K562 (cell line): Measurements from ENCODE around the gene ESRRG. TPM values are rescaled to one million over a fixed set of nuclear protein-coding genes. Genes with fewer than 3 reads are reported as not detected.

Source experiments
- ATAC-seq: fragments of 200-7000 bp; cut with Tn5 transposase; 3 replicates; pipeline ENCODE4 v1.9.1; 2020; ENCODE audit warnings: moderate library complexity
- BruUV-seq: library from RNA; stranded (reverse); fragments of 400-500 nt; replicated peaks from 2 replicates; lab custom pipeline; 2021; lab: Mats Ljungman, UMichigan
- CTCF ChIA-PET: fragments of 300-600 bp; formaldehyde crosslinking; extraction: SDS; loops from one replicate; lab custom pipeline; 2021; ENCODE audit warnings: low intra/inter-chr PET ratio; lab: Yijun Ruan, JAX
- POLR2A ChIA-PET: fragments of 300-600, 350-650 bp; sonication (Branson Sonifier 250); formaldehyde crosslinking; extraction: SDS; loops from one replicate; lab custom pipeline; 2021; ENCODE audit warnings: antibody characterized with exemption, inconsistent platforms; lab: Yijun Ruan, JAX
- DNase-seq, 4 experiments: peaks; one replicate each; pipeline versions ENCODE4 v3.0.0 to v3.0.0-alpha.2; 2011 to 2018; ENCODE audit warnings: low spot score in 3 of 4, mixed read lengths in 3 of 4; ENCODE audit errors: extremely low read depth in 1 of 4
- FAIRE-seq: peaks from 2 replicates; lab custom pipeline; 2011; peaks lifted over from hg19 to GRCh38; lab: Jason Lieb, UNC
- H2AFZ ChIP-seq: 2 replicates; pipeline ENCODE4 v1.6.0; 2011; ENCODE audit warnings: low read depth, low read length, control low read depth, inconsistent platforms
- H3K27ac ChIP-seq: fragments of 200-600 bp; 3 replicates; pipeline ENCODE4 v1.8.0; 2011; ENCODE audit warnings: low read depth, mild to moderate bottlenecking, control low read depth, inconsistent platforms, low read length, moderate library complexity, mixed read lengths; ENCODE audit errors: extremely low read depth
- H3K27me3 ChIP-seq, 2 experiments: fragments of 300-600 bp in 1 of 2; 2 replicates in 1 of 2; 3 replicates in 1 of 2; pipeline versions ENCODE4 v1.6.0 to v1.8.0; 2011; ENCODE audit warnings: inconsistent platforms in 2 of 2, low read length in 2 of 2, mild to moderate bottlenecking in 1 of 2, mixed read lengths in 1 of 2, moderate library complexity in 1 of 2; ENCODE audit not compliant: control insufficient read depth in 2 of 2, insufficient read depth in 2 of 2
- H3K36me3 ChIP-seq: fragments of 300-600 bp; 3 replicates; pipeline ENCODE4 v1.8.0; 2011; ENCODE audit warnings: mild to moderate bottlenecking, low read length, inconsistent platforms; ENCODE audit not compliant: control insufficient read depth, insufficient read depth
- H3K4me1 ChIP-seq, 2 experiments: fragments of 200-600 bp in 1 of 2; replicated peaks in 1 of 2; 2 replicates in 1 of 2; 3 replicates in 1 of 2; pipeline versions ENCODE4 v1.5.1 to v1.8.0; 2011; ENCODE audit warnings: inconsistent platforms in 2 of 2, low read length in 2 of 2, mild to moderate bottlenecking in 1 of 2, mixed read lengths in 1 of 2, moderate library complexity in 1 of 2; ENCODE audit not compliant: control insufficient read depth in 2 of 2, insufficient read depth in 2 of 2
- H3K4me2 ChIP-seq: 2 replicates; pipeline ENCODE4 v1.6.1; 2011; ENCODE audit warnings: low read length, control low read depth, inconsistent platforms, mixed read lengths; ENCODE audit not compliant: insufficient read depth
- H3K4me3 ChIP-seq: fragments of 200-600 bp; sonication (generic), shearing (Covaris generic); 2 replicates; pipeline ENCODE4 v1.5.1; 2016; ENCODE audit warnings: control low read depth, inconsistent platforms
- H3K79me2 ChIP-seq: fragments of 200-600 bp; 3 replicates; pipeline ENCODE4 v1.8.0; 2011; ENCODE audit warnings: low read length, inconsistent platforms; ENCODE audit not compliant: control insufficient read depth, insufficient read depth
- H3K9ac ChIP-seq, 2 experiments: 2 replicates each; pipeline versions ENCODE4 v1.6.0 to v1.6.1; 2011; ENCODE audit warnings: low read depth in 2 of 2, low read length in 2 of 2, control low read depth in 1 of 2, inconsistent platforms in 1 of 2, mild to moderate bottlenecking in 1 of 2, mixed read lengths in 1 of 2; ENCODE audit not compliant: insufficient read depth in 1 of 2
- H3K9me1 ChIP-seq: one replicate; pipeline ENCODE4 v1.6.0; 2011; ENCODE audit warnings: inconsistent platforms, mild to moderate bottlenecking, low read length, moderate library complexity; ENCODE audit not compliant: control insufficient read depth, insufficient read depth
- H3K9me3 ChIP-seq: replicated peaks from 2 replicates; pipeline ENCODE4 v1.5.1; 2011; ENCODE audit warnings: low read depth, low read length, inconsistent platforms; ENCODE audit not compliant: control insufficient read depth, insufficient read depth
- H4K20me1 ChIP-seq: replicated peaks from 2 replicates; pipeline ENCODE4 v1.6.1; 2011; ENCODE audit warnings: low read length, inconsistent platforms, mixed read lengths; ENCODE audit not compliant: control insufficient read depth, insufficient read depth
- CREBBP ChIP-seq: IDR thresholded peaks from one replicate; pipeline ENCODE4 v1.6.1; 2012; ENCODE audit warnings: low read depth, mild to moderate bottlenecking, control low read depth, inconsistent platforms, low read length
- PCBP1 ChIP-seq: fragments of 200-400 bp; formaldehyde crosslinking; IDR thresholded peaks from 2 replicates; pipeline ENCODE4 v1.6.1; 2018; ENCODE audit warnings: mild to moderate bottlenecking, low read depth, low read length; ENCODE audit not compliant: poor library complexity, severe bottlenecking
- TCF15 ChIP-seq: fragments of 250-450 bp; sonication (Bioruptor Pico); IDR thresholded peaks from 2 replicates; pipeline ENCODE4 v1.8.0; 2022; ENCODE audit warnings: moderate library complexity, mild to moderate bottlenecking, inconsistent platforms
- UBTF ChIP-seq, 2 experiments: IDR thresholded peaks; 2 replicates each; pipeline ENCODE4 v1.6.1; 2012; ENCODE audit warnings: improper control_type of control experiment in 2 of 2, low read depth in 2 of 2, low read length in 2 of 2, borderline replicate concordance in 1 of 2
- ZBTB11 ChIP-seq, 3 experiments: fragments of 200-800 bp in 1 of 3; fragments of 250-450 bp in 1 of 3; fragments of 450-650 bp in 1 of 3; sonication (Bioruptor Pico) in 1 of 3; sonication (Bioruptor generic) in 1 of 3; formaldehyde crosslinking in 1 of 3; IDR thresholded peaks; 2 replicates each; pipeline versions ENCODE4 v1.6.1 to v1.8.0; 2016 to 2022; ENCODE audit warnings: mild to moderate bottlenecking in 2 of 3, missing genetic modification characterization in 2 of 3, missing compliant biosample characterization in 1 of 3, moderate library complexity in 1 of 3
- ZNF584 ChIP-seq: fragments of 200-800 bp; sonication (Bioruptor generic); IDR thresholded peaks from 2 replicates; pipeline ENCODE4 v1.6.1; 2016; ENCODE audit warnings: low read depth, mild to moderate bottlenecking, missing genetic modification characterization, missing compliant biosample characterization
- WGBS: fragments of 100-300 bp; shearing (Covaris generic); methylation state at CpG from one replicate; pipeline ENCODE4 v1.1.6; 2016; ENCODE audit warnings: low coverage, mixed read lengths; ENCODE audit not compliant: insufficient coverage; ENCODE audit errors: missing lambda C conversion rate; 5-methylcytosine and 5-hydroxymethylcytosine counted together
- in situ Hi-C: fragments of 300-500 bp; cut with MboI; formaldehyde crosslinking; loops from 4 replicates; pipeline ENCODE4 v1.15.0; 2018; ENCODE audit warnings: inconsistent platforms, mixed read lengths
- intact Hi-C: fragments of 100-400 bp; cut with micrococcal nuclease; formaldehyde crosslinking; loops from 2 replicates; pipeline ENCODE4 v1.14.2; 2022
- polyA plus RNA-seq, 8 experiments: library from polyadenylated mRNA; depleted of rRNA in 4 of 8; stranded (reverse) in 5 of 8; unstranded in 3 of 8; fragments of >200 nt; fragmentation: Nextera tagmentation in 2 of 8; fragmentation: Illumina TruSeq in 1 of 8; extraction: Ambion mirVana in 2 of 8; extraction: Trizol in 1 of 8; gene quantifications; 2 replicates each; pipeline versions ENCODE4 v1.2.1 to v1.2.3, GENCODE V29; 2011 to 2014; ENCODE audit warnings: inconsistent platforms in 1 of 8, missing spikeins in 1 of 8
- total RNA-seq, 7 experiments: library from RNA; depleted of rRNA in 6 of 7; stranded (reverse); fragments of >200 nt in 6 of 7; fragmentation: Illumina TruSeq in 2 of 7; extraction: Trizol in 2 of 7; gene quantifications; 2 replicates each; pipeline versions ENCODE4 v1.2.1 to v1.2.3, GENCODE V29; 2011 to 2021; ENCODE audit warnings: low replicate concordance in 1 of 7

Gene ESRRG
- total and polyA plus RNA-seq, 9 of the 15 experiments (the other 6 are each of a cell fraction or from before 2014, with no cell fraction given) = not detected

- BruUV-seq = no TSS peak
- 0% methylated on average over 2 of the region's 2 CpGs for WGBS
- no peak overlapping the region for H2AFZ ChIP-seq
- H3K36me3 ChIP-seq = no peaks in the 10 kb centered on the region
- ChIA-PET POLR2A (no interaction called here), CTCF (no interaction called here)
- H3K27ac ChIP-seq = no peak overlapping the region
- no peaks in the 10 kb centered on the region for H3K9me3 ChIP-seq
- in situ Hi-C loops = no loop called here
- H3K9me1 ChIP-seq = no peaks in the 10 kb centered on the region
- H3K4me1 ChIP-seq = no peaks in the 10 kb centered on the region
- DNase-seq (no peak), FAIRE-seq (no peak), ATAC-seq (no peak)
- no peaks in the 10 kb centered on the region for H4K20me1 ChIP-seq
- no peak overlapping the region for H3K4me2 ChIP-seq
- TF ChIP-seq CREBBP (no peak), TCF15 (CRISPR knock-in tag) (no peak), PCBP1 (no peak)
- intact Hi-C loops = no loop called here
- H3K9ac ChIP-seq = no peak overlapping the region
- H3K27me3 ChIP-seq = no peaks in the 10 kb centered on the region
- H3K79me2 ChIP-seq = no peaks in the 10 kb centered on the region
- no peak overlapping the region for H3K4me3 ChIP-seq
Observed at GRCh38 chr1:216721863-216722262, 1.4 kb downstream of the ESRRG start.

GRCh38 chr1:216721062-216721461 lies 2.2 kb downstream of the ESRRG start:
- H3K4me2 ChIP-seq = no peak overlapping the region
- BruUV-seq = no TSS peak
- no peak overlapping the region for H3K9ac ChIP-seq
- 0% methylated on average over 5 of the region's 5 CpGs for WGBS
- FAIRE-seq (no peak), DNase-seq (no peak), ATAC-seq (no peak)
- H3K4me3 ChIP-seq = no peak overlapping the region
- H3K9me3 ChIP-seq = no peaks in the 10 kb centered on the region
- ChIA-PET CTCF (no interaction called here), POLR2A (no interaction called here)
- no peaks in the 10 kb centered on the region for H3K79me2 ChIP-seq
- H2AFZ ChIP-seq = no peak overlapping the region
- no peaks in the 10 kb centered on the region for H3K9me1 ChIP-seq
- no peaks in the 10 kb centered on the region for H3K36me3 ChIP-seq
- H3K27me3 ChIP-seq = no peaks in the 10 kb centered on the region
- no peaks in the 10 kb centered on the region for H3K4me1 ChIP-seq
- H3K27ac ChIP-seq = no peak overlapping the region
- intact Hi-C loops (no loop called here), in situ Hi-C loops (no loop called here)
- H4K20me1 ChIP-seq = no peaks in the 10 kb centered on the region
- TF ChIP-seq ZBTB11 (CRISPR knock-in tag; IDR thresholded peaks at IDR 0.05) = no peak
- TF ChIP-seq UBTF (IDR thresholded peaks at IDR 0.05; ENCODE audit: borderline replicate concordance in 1 of 2, low read depth in 2 of 2, low read length in 2 of 2) = no peak
- no peak for TF ChIP-seq ZNF584 (CRISPR knock-in tag)
